Right forelimb (tissue), 1 donor: Measurements from ENCODE around the gene CD248.
"Not testable (repeated sequence)": the region's sequence is repeated elsewhere in the genome, so short reads cannot be mapped to it uniquely, and the experiment has no call there.

Experiments
- DNase-seq: peaks from one replicate; pipeline ENCODE4 v3.0.0-alpha.2; 2018

The CD248 gene

GRCh38 chr11:66312549-66313320 lies 4.1 kb downstream of the CD248 start:
- peak; percentile 99 for DNase-seq

GRCh38 chr11:66311965-66312548 lies 4.8 kb downstream of the CD248 start:
- peak; percentile 94 for DNase-seq

- DNase-seq: no peak
Measured at GRCh38 chr11:66311470-66311964, 5.3 kb downstream of the CD248 start.

GRCh38 chr11:66310803-66311440 lies 5.9 kb downstream of the CD248 start:
- not testable (repeated sequence) for DNase-seq

- no peak for DNase-seq
Measured at GRCh38 chr11:66310324-66310723, 6.5 kb downstream of the CD248 start.

- DNase-seq: no peak
Measured at GRCh38 chr11:66309475-66309874, 7.4 kb downstream of the CD248 start.

GRCh38 chr11:66302656-66303055 lies 14.2 kb downstream of the CD248 start:
- no peak for DNase-seq

- DNase-seq: no peak
Measured at GRCh38 chr11:66299186-66299585, 17.7 kb downstream of the CD248 start.

- DNase-seq: peak; percentile 15
Measured at GRCh38 chr11:66297610-66298009, 19.2 kb downstream of the CD248 start.

GRCh38 chr11:66294626-66295620 lies 21.9 kb downstream of the CD248 start:
- DNase-seq: no peak

GRCh38 chr11:66293777-66294625 lies 22.8 kb downstream of the CD248 start:
- no peak for DNase-seq

- DNase-seq: no peak
Measured at GRCh38 chr11:66293352-66293751, 23.5 kb downstream of the CD248 start.

GRCh38 chr11:66292543-66293332 lies 24.1 kb downstream of the CD248 start:
- DNase-seq: no peak

- no peak for DNase-seq
Measured at GRCh38 chr11:66291706-66292542, 24.9 kb downstream of the CD248 start, which contains the start of gene TMEM151A. Gene TMEM151A (plus strand): TSS chr11:66291894. CDS start chr11:66292014, 120 bp downstream.

GRCh38 chr11:66291303-66291705 lies 25.5 kb downstream of the CD248 start:
- no peak for DNase-seq

- DNase-seq: peak; percentile 42
Measured at GRCh38 chr11:66290330-66290621, 26.6 kb downstream of the CD248 start.

- DNase-seq: peak; percentile 91
Measured at GRCh38 chr11:66289548-66290329, 27.1 kb downstream of the CD248 start.

GRCh38 chr11:66288671-66289547 lies 27.9 kb downstream of the CD248 start, which contains the start of gene YIF1A:
Gene YIF1A (minus strand): TSS chr11:66289143. CDS start chr11:66288985, 158 bp downstream.
- DNase-seq: peak; percentile 98
